GM19455 (cell line): ENCODE results near the gene CHADL.
A peak's percentile ranks its signal among the peaks of the same experiment; 100 is the strongest.

ENCODE experiments used
- ATAC-seq: cut with Tn5 transposase; IDR thresholded peaks from one replicate; pipeline ENCODE4 v1.9.1; 2021; ENCODE audit not compliant: unreplicated experiment

Gene CHADL

DNA sequence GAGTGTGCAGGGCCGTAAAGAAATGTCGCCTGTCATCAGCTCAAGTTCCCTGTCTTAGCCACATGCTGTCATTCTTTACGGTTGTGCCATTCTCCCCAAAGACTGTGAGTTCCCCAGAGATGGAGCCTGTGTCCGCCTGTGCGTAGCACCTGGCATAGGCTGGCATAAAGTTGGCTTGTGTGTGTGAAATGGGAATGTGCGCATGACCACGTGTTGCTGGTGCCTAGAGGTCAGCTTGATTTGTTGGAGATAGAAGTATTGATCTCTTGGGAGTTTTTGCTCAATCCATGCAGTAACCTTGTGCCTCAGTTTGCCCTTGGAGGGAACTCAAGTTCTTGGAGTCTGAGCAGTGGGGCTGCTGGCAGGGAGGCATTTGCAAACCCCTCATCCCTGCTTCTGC lies 9.4 kb downstream of the CHADL start:
- no peak for ATAC-seq

DNA sequence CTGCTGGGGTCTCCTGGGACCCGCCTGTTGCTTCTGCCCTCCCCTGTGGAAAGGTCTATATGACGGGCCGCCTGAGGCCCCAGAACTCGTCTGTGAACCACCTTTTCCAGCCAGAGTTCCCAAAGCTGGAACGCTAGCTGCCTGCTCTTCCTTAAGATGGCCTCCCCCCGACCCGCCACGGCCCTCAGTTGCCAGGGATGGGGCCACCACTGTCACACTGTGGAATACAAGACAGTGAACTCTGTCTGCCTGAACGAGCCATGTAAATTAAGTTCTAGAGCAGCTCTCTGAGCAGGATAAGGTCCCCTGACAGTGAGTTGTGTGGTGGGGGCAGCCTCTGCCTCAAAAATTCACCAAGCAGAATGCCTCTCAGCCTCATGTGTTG lies 10.3 kb downstream of the CHADL start:
- ATAC-seq, result no peak

- no peak for ATAC-seq
Measured at GRCh38 chr22:41229730-41230400, 10.9 kb downstream of the CHADL start.

DNA sequence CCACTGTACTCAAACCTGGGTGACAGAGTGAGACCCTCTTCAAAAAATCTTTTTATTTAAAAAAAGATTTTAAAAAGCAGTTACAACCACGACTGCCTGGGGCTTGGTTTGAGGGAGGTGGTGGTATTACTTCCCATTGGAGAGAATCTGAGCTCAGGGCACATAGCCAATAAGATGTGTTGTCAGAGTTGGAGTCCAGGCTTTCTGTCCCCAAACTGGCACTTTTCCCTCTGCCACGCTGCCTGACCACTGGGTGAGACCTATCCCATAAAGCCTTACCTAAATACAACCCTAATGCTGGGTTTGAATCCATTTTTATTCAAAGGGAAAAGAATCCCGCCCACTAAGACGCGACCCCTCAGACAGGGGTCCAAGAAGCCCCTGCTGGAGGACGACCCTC lies 11.5 kb downstream of the CHADL start:
- no peak for ATAC-seq

GRCh38 chr22:41226723-41227655 lies 13.7 kb downstream of the CHADL start:
- no peak for ATAC-seq

- no peak for ATAC-seq
Measured at GRCh38 chr22:41223535-41223934, 17.2 kb downstream of the CHADL start.

DNA sequence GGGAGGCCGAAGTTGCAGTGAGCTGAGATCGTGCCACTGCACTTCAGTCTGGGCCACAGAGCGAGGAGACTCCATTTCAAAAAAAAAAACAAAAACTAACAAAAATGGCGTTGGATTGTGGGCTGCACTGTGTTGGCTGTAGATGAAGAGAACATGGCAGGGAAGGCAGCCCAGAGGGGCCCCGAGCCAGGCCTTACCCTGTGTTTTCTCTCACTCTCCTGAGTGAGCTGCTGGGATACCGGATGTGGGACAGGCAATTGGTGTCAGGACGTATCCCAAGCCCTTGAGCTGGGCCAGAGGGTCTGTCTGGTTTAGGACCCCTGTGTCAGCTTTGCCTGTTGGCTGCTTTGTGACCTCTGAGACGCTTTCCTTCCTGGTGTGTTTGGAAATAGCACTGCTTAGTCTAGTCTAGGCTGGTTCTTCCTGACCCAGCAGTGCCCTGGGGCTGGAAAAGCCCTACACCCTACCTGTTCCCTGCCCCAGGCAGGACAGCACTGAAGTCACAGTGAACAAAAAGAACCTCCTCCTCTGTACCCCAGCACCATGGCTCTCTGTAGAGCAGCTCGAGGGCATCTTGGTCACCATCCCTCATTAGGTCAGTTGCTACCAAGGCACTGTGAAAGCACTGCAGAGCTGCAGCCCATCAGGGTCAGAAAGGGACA lies 17.8 kb downstream of the CHADL start:
- ATAC-seq, result no peak

DNA sequence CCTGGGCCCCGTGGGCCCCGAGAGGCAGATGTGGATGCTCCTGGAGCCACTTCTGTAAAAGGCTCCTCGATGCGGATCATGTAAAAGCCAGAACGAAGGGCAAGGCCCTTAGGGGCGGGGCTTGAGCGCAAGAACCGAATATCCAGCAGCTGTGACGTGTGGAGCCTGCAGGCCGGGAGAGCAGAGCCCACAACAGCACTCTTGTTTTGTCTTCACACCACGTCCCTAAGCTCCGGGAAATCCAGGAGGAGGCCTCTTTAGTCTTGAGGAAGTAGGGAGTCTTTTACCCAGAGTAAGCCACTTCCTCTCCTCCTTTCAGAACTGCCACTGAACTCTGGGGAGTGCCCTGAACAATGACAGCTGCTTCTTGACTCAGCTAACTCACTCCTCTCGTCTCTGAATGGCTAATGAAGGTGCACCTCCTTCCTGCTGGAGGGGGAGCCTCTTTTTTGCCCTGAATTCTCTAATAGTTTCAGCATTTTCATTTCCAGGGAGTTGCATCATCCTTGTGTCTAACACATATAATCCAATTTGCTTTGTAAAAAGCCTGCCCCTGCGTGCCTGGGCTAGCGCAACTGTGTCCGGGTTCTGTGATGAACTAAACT lies 23.1 kb downstream of the CHADL start:
- ATAC-seq, result no peak

GRCh38 chr22:41216984-41217383 lies 23.7 kb downstream of the CHADL start:
- no peak for ATAC-seq

DNA sequence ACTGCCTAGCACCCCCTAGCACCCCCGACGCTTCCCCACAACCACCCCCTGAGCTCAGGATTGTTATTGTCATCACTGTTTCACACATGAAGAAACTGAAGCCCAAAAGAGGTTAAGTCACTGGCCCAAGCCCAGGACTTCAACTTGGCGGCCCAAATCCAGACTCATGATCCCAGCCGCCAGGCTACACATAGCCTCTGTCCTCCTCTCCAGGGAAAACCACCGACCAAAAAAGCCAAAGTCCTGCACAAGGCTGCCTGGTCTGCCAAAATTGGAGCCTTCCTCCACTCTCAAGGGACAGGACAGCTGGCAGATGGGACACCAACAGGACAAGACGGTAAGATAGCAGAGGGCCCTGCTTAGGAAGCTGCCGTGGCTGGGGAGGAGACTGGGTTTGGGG lies 24.8 kb downstream of the CHADL start:
- ATAC-seq, result no peak

DNA sequence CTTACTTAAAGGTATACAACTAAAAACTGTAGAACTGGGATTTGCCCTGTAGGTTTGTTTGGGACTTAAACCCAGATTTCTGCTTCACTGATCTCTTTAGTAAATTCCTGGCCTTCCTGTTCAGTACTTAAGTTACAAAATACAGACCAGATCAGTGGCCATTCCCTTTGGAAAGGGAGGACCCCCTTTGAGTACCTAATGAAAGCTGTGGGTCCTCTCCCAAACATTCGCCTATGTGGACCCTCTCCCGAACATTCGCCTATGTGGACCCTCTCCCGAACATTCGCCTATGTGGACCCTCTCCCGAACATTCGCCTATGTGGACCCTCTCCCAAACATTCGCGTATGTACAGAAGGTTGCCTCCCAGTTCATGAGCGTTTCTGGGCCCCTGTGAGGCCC lies 25.3 kb downstream of the CHADL start:
- ATAC-seq, result no peak

- no peak for ATAC-seq
Measured at GRCh38 chr22:41206719-41207118, 34.0 kb downstream of the CHADL start.

DNA sequence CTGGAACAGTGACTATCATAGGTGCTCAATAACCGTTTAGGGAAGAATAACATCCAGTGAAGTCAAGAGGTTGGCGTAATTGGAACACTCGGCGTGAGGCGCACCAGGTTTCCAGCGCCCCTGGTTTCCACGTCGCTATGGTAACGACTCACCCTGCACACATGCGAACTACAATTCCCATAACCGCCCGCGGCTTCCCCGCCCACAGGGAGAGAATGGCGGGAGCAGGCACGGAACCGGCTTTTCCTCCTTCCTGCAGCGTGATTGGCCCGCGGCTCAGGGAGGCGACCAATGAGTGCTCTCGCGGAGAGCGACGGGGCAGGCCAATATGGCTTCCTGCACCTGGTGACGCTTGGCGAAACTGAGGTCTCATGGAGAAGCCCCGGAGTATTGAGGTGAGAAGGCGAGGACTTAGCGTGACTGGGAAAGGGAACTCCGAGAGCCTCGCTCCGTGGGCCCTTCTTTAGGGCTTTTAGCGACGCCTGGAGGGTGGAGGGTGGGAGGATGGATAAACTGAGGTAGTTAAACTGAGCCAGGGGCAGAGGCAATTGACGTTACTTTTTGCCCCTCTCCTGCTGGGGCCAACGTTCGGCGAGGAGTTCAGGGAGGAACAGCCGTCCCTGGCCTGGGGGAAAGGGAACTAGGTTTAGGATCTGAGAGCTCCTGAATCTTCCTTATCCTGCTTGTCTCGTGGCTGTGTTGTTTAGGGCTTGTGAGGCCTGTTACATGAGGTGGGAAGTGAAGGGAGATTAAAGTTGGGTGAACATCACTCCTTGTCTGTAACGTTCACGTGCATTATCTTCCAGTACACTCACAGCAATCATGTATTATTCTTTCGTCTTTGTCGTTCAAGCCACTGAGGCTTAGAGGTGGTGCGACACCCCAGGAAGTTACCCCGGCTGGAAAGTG lies 35.5 kb downstream of the CHADL start, which contains the start of gene L3MBTL2:
Gene L3MBTL2 (plus strand): TSS at position 321 of the 909 bp plus-strand sequence. CDS start 51 bp downstream, at position 372.
- peak; percentile 97 for ATAC-seq

GRCh38 chr22:41204066-41204465 lies 36.7 kb downstream of the CHADL start:
- ATAC-seq, result no peak

GRCh38 chr22:41203118-41203517 lies 37.6 kb downstream of the CHADL start:
- no peak for ATAC-seq

GRCh38 chr22:41201141-41201540 lies 39.6 kb downstream of the CHADL start:
- ATAC-seq, result no peak

DNA sequence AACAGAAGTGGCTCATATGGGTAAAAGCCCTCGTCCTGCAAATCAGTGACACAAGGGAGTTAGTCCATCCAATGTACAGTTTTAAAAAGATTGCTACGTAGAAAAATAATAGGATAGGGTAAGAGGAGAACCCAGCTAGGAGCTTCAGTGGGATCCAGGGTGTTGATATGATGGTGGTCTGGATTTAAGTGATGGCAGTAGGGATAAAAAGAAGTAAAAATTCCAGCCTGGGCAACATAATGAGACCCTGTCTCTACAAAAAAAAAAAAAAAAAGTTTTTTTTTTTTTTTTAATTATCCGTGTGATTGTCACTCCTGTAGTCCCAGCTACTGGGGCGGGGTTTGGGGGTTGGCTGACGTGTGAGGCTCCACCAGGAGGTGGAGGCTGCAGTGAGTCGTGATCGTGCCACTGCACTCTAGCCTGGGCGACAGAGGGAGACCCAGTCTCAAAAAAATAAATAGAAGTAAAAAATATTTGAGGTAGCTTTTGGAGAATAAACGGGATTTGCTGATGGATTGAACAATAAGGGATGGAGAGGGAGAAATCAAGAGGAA lies 42.6 kb downstream of the CHADL start:
- ATAC-seq, result no peak

- peak; percentile 82 for ATAC-seq
Measured at GRCh38 chr22:41197038-41197972, 43.4 kb downstream of the CHADL start.

GRCh38 chr22:41193829-41194228 lies 46.9 kb downstream of the CHADL start:
- ATAC-seq, result no peak
